ENCODE data around the gene UBXN7. TPM values are rescaled to one million over a fixed set of nuclear protein-coding genes. Genes with fewer than 3 reads are reported as not detected.

Gene UBXN7
- total RNA-seq, 1 experiment from 2014 or later: 62.7 TPM

- Histone ChIP-seq H3K9me3 (no peaks in the 10 kb centered on the region), H3K4me3 (ENCODE audit: low read depth, low read length) (no peak overlapping the region), H3K4me1 (peaks cover 6% of the 10 kb centered on the region), H3K36me3 (ENCODE audit: control insufficient read depth, insufficient read depth, low read length) (peaks cover 1% of the 10 kb centered on the region; the same call in 1 of the 2 replicates), H3K27me3 (replicated peaks; ENCODE audit: control insufficient read depth, insufficient read depth, low read length) (no peaks in the 10 kb centered on the region)
- DNase-seq: no peak
- Mint-ChIP-seq H3K9me3 (ENCODE audit: unreplicated experiment) (no peaks in the 10 kb centered on the region), H3K27ac (ENCODE audit: unreplicated experiment) (no peak overlapping the region), H3K27me3 (ENCODE audit: insufficient read depth, unreplicated experiment) (no peaks in the 10 kb centered on the region), H3K4me1 (ENCODE audit: low read depth, unreplicated experiment) (peaks cover 8% of the 10 kb centered on the region), H3K4me3 (ENCODE audit: unreplicated experiment) (no peak overlapping the region), H3K36me3 (ENCODE audit: insufficient read depth, unreplicated experiment) (peaks cover 56% of the 10 kb centered on the region)
- ChIA-PET CTCF (no interaction called here), POLR2A (no interaction called here)
- TF ChIP-seq CTCF (IDR thresholded peaks at IDR 0.05; ENCODE audit: insufficient read depth in 1 of 2, low read depth in 1 of 2, low read length in 1 of 2, severe bottlenecking in 1 of 2, unreplicated experiment in 1 of 2): no peak
- BruUV-seq (replicated peaks): no TSS peak
- intact Hi-C loops (cut with micrococcal nuclease; ENCODE audit: unreplicated experiment): no loop called here
These were observed 80.7 kb downstream of the UBXN7 start for GRCh38 chr3:196351541-196351940.

GRCh38 chr3:196350067-196350466 lies 82.2 kb downstream of the UBXN7 start:
- Histone ChIP-seq H3K4me3 (ENCODE audit: low read depth, low read length) (no peak overlapping the region), H3K27me3 (replicated peaks; ENCODE audit: control insufficient read depth, insufficient read depth, low read length) (no peaks in the 10 kb centered on the region), H3K4me1 (peaks cover 6% of the 10 kb centered on the region), H3K9me3 (no peaks in the 10 kb centered on the region), H3K36me3 (ENCODE audit: control insufficient read depth, insufficient read depth, low read length) (no peaks in the 10 kb centered on the region)
- no peak overlapping the region for H3K27ac Mint-ChIP-seq (ENCODE audit: unreplicated experiment)
- H3K27me3 Mint-ChIP-seq (ENCODE audit: insufficient read depth, unreplicated experiment): no peaks in the 10 kb centered on the region
- DNase-seq: no peak
- intact Hi-C loops (cut with micrococcal nuclease; ENCODE audit: unreplicated experiment): no loop called here
- no TSS peak for BruUV-seq (replicated peaks)
- no peak for TF ChIP-seq CTCF (IDR thresholded peaks at IDR 0.05; ENCODE audit: insufficient read depth in 1 of 2, low read depth in 1 of 2, low read length in 1 of 2, severe bottlenecking in 1 of 2, unreplicated experiment in 1 of 2)
- CTCF ChIA-PET: no interaction called here
- peaks cover 17% of the 10 kb centered on the region for H3K4me1 Mint-ChIP-seq (ENCODE audit: low read depth, unreplicated experiment)
- peaks cover 11% of the 10 kb centered on the region for H3K9me3 Mint-ChIP-seq (ENCODE audit: unreplicated experiment)
- POLR2A ChIA-PET: no interaction called here
- no peak overlapping the region for H3K4me3 Mint-ChIP-seq (ENCODE audit: unreplicated experiment)
- H3K36me3 Mint-ChIP-seq (ENCODE audit: insufficient read depth, unreplicated experiment): peaks cover 53% of the 10 kb centered on the region

GRCh38 chr3:196348698-196349097 lies 83.5 kb downstream of the UBXN7 start:
- Histone ChIP-seq H3K4me3 (ENCODE audit: low read depth, low read length) (no peak overlapping the region), H3K9me3 (no peaks in the 10 kb centered on the region), H3K36me3 (ENCODE audit: control insufficient read depth, insufficient read depth, low read length) (no peaks in the 10 kb centered on the region), H3K4me1 (peaks cover 6% of the 10 kb centered on the region), H3K27me3 (replicated peaks; ENCODE audit: control insufficient read depth, insufficient read depth, low read length) (no peaks in the 10 kb centered on the region)
- Mint-ChIP-seq H3K36me3 (ENCODE audit: insufficient read depth, unreplicated experiment) (peaks cover 41% of the 10 kb centered on the region), H3K27ac (ENCODE audit: unreplicated experiment) (peak overlapping the region; percentile 93), H3K4me3 (ENCODE audit: unreplicated experiment) (no peak overlapping the region), H3K27me3 (ENCODE audit: insufficient read depth, unreplicated experiment) (no peaks in the 10 kb centered on the region), H3K9me3 (ENCODE audit: unreplicated experiment) (peaks cover 11% of the 10 kb centered on the region), H3K4me1 (ENCODE audit: low read depth, unreplicated experiment) (peaks cover 17% of the 10 kb centered on the region)
- TF ChIP-seq CTCF (IDR thresholded peaks at IDR 0.05; ENCODE audit: insufficient read depth in 1 of 2, low read depth in 1 of 2, low read length in 1 of 2, severe bottlenecking in 1 of 2, unreplicated experiment in 1 of 2): no peak
- ChIA-PET POLR2A (no interaction called here), CTCF (no interaction called here)
- intact Hi-C loops (cut with micrococcal nuclease; ENCODE audit: unreplicated experiment): no loop called here
- no TSS peak for BruUV-seq (replicated peaks)
- no peak for DNase-seq

Measured in Caco-2 (cell line).